Mucosa of descending colon (tissue), 3 donors: ENCODE measurements around the gene EFEMP2. TPM values are rescaled to one million over a fixed set of nuclear protein-coding genes. Genes with fewer than 3 reads are reported as not detected.

Source experiments
- ATAC-seq: fragments of 200-7000 bp; cut with Tn5 transposase; one replicate; pipeline ENCODE4 v1.9.1; 2020; ENCODE audit warnings: mild to moderate bottlenecking, moderate library complexity
- DNase-seq, 3 donors: peaks; one replicate each; pipeline ENCODE4 v3.0.0-alpha.2; 2020
- H3K36me3 ChIP-seq: fragments of 200-600 bp; one replicate; pipeline ENCODE4 v1.8.0; 2021; ENCODE audit warnings: low read depth, mild to moderate bottlenecking
- H3K4me1 ChIP-seq: fragments of 200-600 bp; one replicate; pipeline ENCODE4 v1.8.0; 2021; ENCODE audit warnings: low read depth, mild to moderate bottlenecking
- H3K4me3 ChIP-seq: fragments of 200-600 bp; one replicate; pipeline ENCODE4 v1.8.0; 2021; ENCODE audit warnings: mild to moderate bottlenecking
- H3K9me3 ChIP-seq: fragments of 200-600 bp; one replicate; pipeline ENCODE4 v1.8.0; 2021; ENCODE audit warnings: mild to moderate bottlenecking
- intact Hi-C, 2 donors: fragments of 100-400 bp; cut with DNase I in 1 of 2; cut with micrococcal nuclease in 1 of 2; formaldehyde crosslinking; loops; one replicate each; pipeline versions ENCODE4 v1.11.0 to v1.11.1; 2022; cut with DNase I, micrococcal nuclease
- total RNA-seq, 3 donors: library from RNA; stranded (reverse); fragmentation: NEBNext Ultra II Directional in 2 of 3; extraction: Animal tissue kit (Norgen Biotek cat#: 25700) in 2 of 3; gene quantifications; one replicate each; pipeline versions ENCODE4 v1.2.1 to v1.2.4, GENCODE V29; 2021 to 2023
- TF ChIP-seq, protein P1 (sequence below): fragments of 200-600 bp; IDR thresholded peaks from one replicate; pipeline ENCODE4 v1.8.0; 2022; ENCODE audit warnings: antibody characterized with exemption, mild to moderate bottlenecking
- donor health status: DM: no; HTN: no; CAD: no; lungs with moderate emphysema.
- donor health status: DM: no; HTN: no; CAD: no.
- donor health status: DM: no; HTN: yes; CAD: no.

EFEMP2 gene
- total RNA-seq, 3 donors from 2014 or later = 11.7 to 67.0 (median 15.3) TPM

DNA sequence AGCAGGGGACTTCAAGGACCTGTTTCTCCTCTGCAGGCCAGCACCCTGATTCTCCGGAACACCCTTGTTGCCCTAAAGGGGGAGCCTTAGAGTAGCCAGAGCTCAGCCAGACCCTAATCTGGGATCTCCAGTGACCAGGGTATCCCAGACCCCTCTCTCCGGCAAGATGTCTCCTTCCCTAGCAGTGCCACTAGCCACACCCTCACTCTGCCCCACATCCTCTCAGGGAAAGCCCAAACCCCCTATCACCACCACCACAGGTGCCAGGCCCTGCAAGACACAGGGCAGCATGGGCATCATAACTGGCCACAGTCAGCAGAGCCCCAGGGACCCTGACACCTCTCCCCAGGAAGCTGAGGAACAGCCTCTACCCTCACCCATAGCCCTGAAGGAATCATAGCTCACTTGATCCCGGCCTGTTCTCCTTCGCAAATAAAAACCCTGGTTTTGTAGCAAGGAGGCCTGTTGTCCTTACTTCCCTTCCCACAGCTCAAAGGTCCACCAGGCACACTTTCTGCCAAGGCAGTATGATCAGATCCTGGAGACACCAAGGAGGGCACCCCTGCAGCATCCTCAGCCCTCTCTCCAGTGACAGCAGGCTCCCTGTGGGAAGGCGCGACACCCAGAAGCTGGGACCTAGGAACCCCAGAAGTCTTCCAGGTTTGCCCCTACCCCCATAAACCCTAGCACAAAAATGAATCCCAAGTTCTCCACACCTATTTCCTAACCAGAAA is 19.2 kb downstream of the EFEMP2 start:
- intact Hi-C loops = no loop called here
- Histone ChIP-seq H3K4me1 (peaks cover 40% of the 10 kb centered on the region), H3K4me3 (no peak overlapping the region), H3K36me3 (peaks cover 4% of the 10 kb centered on the region), H3K9me3 (no peaks in the 10 kb centered on the region)
- TF ChIP-seq, protein P1, sequence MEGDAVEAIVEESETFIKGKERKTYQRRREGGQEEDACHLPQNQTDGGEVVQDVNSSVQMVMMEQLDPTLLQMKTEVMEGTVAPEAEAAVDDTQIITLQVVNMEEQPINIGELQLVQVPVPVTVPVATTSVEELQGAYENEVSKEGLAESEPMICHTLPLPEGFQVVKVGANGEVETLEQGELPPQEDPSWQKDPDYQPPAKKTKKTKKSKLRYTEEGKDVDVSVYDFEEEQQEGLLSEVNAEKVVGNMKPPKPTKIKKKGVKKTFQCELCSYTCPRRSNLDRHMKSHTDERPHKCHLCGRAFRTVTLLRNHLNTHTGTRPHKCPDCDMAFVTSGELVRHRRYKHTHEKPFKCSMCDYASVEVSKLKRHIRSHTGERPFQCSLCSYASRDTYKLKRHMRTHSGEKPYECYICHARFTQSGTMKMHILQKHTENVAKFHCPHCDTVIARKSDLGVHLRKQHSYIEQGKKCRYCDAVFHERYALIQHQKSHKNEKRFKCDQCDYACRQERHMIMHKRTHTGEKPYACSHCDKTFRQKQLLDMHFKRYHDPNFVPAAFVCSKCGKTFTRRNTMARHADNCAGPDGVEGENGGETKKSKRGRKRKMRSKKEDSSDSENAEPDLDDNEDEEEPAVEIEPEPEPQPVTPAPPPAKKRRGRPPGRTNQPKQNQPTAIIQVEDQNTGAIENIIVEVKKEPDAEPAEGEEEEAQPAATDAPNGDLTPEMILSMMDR = no peak
- DNase-seq (peak in 2 of 3 donors; percentile 31 to 52), ATAC-seq (no peak)

GRCh38 chr11:65852508-65853245 is 19.9 kb downstream of the EFEMP2 start:
- TF ChIP-seq, protein P1 = no peak
- Histone ChIP-seq H3K4me1 (peaks cover 40% of the 10 kb centered on the region), H3K9me3 (no peaks in the 10 kb centered on the region), H3K4me3 (no peak overlapping the region), H3K36me3 (no peaks in the 10 kb centered on the region)
- ATAC-seq = no peak
- peak in 2 of 3 donors; percentile 53 to 56 for DNase-seq
- intact Hi-C loops = no loop called here

- TF ChIP-seq, protein P1 = no peak
- intact Hi-C loops = no loop called here
- peaks cover 40% of the 10 kb centered on the region for H3K4me1 ChIP-seq
- no peaks in the 10 kb centered on the region for H3K36me3 ChIP-seq
- ATAC-seq (no peak), DNase-seq (peak in 1 of 3 donors; percentile 34)
- H3K9me3 ChIP-seq = no peaks in the 10 kb centered on the region
- H3K4me3 ChIP-seq = no peak overlapping the region
Measured at GRCh38 chr11:65851811-65852507, 20.6 kb downstream of the EFEMP2 start.

DNA sequence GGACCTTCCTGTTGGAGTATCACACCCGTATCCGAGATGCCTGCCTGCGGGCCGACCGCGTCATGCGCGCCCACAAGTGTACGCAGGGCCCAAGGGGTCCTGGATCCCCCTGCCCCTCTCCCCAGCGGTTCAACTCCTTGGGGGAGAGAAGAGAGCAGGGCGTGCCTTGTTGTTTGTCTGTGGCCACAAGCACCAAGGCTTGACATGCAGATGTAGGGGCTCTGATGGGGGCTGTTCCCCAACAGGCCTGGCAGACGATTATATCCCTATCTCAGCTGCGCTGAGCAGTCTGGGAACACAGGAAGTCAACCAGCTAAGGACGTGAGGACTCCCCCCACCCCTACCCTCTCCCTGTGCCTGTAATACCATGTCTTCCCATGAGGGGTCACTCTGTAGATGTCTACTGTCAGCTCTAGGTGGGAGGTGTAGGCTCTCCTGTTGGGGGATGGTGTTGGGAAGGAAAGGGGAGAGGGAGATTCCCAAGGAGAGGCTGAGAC is 21.5 kb downstream of the EFEMP2 start:
- H3K9me3 ChIP-seq = no peaks in the 10 kb centered on the region
- peaks cover 36% of the 10 kb centered on the region for H3K4me1 ChIP-seq
- no peak overlapping the region for H3K4me3 ChIP-seq
- TF ChIP-seq, protein P1 = no peak
- peak in 1 of 3 donors; percentile 43 for DNase-seq
- peak; percentile 5 for ATAC-seq
- intact Hi-C loops = no loop called here
- H3K36me3 ChIP-seq = no peaks in the 10 kb centered on the region

- ATAC-seq (no peak), DNase-seq (peak in 1 of 3 donors; percentile 47)
- no peaks in the 10 kb centered on the region for H3K9me3 ChIP-seq
- intact Hi-C loops = no loop called here
- no peaks in the 10 kb centered on the region for H3K36me3 ChIP-seq
- H3K4me1 ChIP-seq = peaks cover 29% of the 10 kb centered on the region
- TF ChIP-seq, protein P1 = no peak
- H3K4me3 ChIP-seq = no peak overlapping the region
Measured at GRCh38 chr11:65850217-65851082, 22.1 kb downstream of the EFEMP2 start.
